ENCODE measurements around the gene FRY.

Gene FRY

DNA sequence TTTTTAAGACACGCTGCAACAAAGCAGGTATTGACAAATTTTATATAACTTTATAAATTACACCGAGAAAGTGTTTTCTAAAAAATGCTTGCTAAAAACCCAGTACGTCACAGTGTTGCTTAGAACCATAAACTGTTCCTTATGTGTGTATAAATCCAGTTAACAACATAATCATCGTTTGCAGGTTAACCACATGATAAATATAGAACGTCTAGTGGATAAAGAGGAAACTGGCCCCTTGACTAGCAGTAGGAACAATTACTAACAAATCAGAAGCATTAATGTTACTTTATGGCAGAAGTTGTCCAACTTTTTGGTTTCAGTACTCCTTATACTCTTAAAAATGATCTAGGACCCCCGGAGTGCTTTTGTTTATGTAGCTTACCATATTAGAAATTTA is 284.9 kb downstream of the FRY start:
- DNase-seq = no peak

DNA sequence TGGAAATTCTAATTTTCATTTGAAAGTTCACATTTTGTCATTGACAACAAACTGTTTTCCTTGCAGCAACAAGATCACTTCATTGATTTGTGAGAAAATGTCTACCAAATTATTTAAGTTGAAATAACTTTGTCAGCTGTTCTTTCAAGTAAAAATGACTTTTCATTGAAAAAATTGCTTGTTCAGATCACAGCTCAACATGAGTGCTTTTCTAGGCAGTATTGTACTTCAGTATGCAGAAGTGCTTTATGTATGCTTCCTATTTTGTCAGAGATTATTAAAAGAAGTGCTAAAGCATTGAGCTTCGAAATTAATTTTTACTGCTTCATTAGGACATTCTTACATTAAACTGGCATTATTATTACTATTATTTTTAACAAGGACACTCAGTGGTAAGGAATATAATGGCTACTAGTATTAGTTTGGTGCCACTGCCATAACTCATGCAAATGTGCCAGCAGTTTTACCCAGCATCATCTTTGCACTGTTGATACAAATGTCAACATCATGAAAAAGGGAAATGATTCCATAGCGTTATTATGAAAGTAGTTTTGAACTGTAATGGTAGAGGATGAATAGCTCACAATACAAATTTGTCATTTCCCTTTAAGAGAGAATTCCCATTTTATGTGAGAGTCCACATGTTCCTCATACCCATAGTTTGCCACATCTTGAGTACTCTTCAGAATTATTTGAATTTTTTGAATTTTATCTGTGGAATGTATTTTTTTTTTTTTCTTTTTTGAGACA is 286.3 kb downstream of the FRY start:
- no peak for DNase-seq

DNA sequence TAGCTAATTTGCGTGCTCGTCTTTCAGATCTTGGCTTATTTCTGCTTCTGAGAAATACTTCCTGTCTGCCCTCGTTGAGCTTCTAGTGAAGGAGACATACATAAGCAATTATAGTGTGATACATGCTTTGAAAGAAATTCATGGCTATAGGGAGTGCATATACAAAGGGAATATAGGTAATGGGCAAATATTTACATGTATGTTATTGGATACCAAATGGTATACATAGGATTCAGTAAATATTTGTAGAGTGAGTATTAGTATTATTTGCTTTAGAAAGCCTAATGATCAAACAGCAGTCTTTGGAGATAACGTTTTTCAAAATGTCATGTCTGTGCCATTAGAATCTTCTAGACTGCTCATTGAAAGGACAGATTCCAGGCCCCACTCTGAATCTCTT is 289.0 kb downstream of the FRY start:
- DNase-seq = no peak

DNA sequence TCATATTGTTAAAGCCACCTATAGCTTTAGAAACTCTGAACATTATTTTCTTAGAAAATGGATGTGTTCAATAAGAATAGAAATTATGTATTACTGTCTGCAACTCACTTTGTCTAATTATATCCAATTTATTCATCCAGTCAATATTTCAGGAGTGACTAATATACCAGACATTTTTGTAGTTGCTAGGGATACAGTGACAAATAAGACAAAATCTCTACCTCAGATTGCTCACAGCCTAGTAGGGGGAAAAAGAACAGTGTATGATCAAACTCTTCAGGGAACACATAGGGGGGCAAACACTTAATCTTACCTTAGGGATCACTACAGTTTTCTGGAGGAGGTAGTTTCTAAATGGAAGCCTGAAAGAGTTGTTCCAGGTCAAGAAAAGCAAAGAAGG is 292.3 kb downstream of the FRY start:
- DNase-seq = no peak

DNA sequence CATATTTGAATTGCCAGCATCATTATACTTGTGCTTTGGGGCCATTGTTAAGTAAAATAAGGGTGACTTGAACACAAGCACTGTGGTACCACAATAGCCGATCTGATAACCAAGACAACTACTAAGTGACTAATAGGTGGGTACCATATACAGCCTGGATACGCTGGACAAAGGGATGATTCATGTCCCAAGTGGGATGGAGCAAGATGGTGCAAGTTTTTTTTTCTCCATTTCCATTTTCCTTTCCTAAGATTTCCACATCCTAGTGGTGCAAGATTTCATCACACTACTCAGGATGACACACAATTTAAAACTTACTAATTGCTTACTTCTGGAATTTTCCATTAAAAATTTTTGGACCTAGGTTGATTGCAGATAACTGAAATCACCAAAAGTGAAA is 298.9 kb downstream of the FRY start:
- DNase-seq = no peak

DNA sequence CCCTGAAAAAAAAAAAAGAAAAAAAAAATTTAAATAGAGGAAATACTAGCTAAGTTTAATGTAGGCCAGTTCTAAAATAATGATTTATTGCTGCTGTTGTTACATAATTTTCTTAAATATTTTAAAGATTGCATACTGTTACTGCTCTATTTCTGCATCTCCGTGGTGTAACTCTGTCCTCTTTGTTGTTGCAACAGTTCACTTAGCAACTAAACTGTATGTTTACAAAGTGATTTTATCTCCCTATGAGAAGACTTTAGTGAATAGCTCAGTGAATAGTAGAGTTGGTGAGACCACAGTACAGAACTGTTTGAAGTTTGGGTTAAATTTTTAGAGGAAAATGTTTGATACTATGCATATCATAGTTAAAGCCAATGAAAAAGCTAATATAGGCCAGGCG is 303.1 kb downstream of the FRY start:
- no peak for DNase-seq

DNA sequence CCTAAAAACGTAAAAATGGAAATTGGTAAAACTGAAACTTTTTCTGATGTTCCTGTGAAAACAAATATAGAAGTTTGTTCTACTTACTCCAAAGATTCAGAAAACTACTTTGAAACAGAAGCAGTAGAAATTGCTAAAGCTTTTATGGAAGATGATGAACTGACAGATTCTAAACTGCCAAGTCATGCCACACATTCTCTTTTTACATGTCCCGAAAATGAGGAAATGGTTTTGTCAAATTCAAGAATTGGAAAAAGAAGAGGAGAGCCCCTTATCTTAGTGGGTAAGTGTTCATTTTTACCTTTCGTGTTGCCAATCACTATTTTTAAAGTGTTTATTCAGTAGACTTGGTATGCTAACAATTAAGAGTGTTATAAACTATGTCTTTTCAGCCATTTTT is 309.3 kb downstream of the FRY start:
- DNase-seq = no peak

DNA sequence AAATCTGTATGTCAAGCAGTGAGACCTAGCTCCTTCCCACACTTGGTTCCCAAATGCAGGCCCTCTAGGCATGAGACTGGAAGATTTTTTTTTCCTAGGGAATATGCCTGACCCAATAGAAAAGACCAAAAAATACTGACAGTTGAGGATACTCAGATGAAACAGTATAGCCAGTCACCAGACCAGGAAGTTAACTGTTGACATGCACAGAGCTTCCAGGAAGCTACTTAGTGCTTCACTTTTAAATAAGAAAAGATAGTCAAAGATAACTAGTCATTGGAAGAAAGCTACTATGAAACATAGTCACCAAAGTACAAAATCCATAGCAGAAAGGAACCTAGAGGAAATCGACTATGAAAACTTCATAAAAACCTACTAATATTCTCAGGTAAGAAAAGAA is 316.1 kb downstream of the FRY start:
- no peak for DNase-seq
